ENCODE results near the gene TRMT10B.

- no peak for TF ChIP-seq CTCF (IDR thresholded peaks at IDR 0.05; ENCODE audit: low read length)
- no peak for TF ChIP-seq EZH2 (IDR thresholded peaks at IDR 0.05; ENCODE audit: borderline replicate concordance, low read length)
Observed at GRCh38 chr9:37740631-37741328, 12.8 kb upstream of the TRMT10B start.

Measured in OCI-LY1 (cell line).